Measurements from ENCODE around the gene EXOC6B.

The EXOC6B gene

DNA sequence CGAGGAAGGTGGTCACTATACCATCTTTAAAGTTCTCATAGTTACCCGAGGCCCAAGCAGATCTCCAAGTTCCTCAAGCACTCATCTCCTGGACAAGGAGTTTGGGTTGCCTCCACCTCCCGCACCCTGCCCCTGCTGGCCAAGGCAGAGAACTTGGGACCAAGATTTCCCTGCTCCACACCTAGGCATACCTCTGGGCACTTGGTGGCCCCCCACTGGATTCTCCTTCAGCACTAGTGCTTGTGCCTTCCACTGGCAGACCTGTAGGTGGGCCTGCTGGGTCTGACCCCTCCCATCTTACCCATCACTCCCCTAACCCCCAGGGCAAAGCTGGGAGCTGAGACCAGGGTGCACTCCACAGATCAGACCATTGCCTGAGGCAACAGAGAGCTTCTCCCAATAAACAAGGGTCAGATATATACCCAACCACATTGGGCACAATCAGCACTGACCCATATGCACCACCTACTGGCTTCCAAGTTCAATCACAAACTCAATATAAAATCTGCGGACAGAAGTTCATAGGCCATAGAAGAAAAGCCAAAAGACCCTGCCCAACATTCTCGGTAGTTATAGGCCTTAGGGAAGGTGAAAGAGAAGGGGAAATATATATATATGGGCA is 244.2 kb downstream of the EXOC6B start:
- Histone ChIP-seq H3K4me1 (ENCODE audit: insufficient read depth, low read length) (no peaks in the 10 kb centered on the region), H3K27me3 (ENCODE audit: insufficient read depth, low read length, poor library complexity) (no peaks in the 10 kb centered on the region), H4K20me1 (ENCODE audit: insufficient read depth, low read length) (no peaks in the 10 kb centered on the region), H2AFZ (ENCODE audit: low read depth, low read length) (no peak overlapping the region), H3K27ac (ENCODE audit: low read length) (no peak overlapping the region), H3K4me2 (ENCODE audit: insufficient read depth, low read length) (no peak overlapping the region), H3K4me3 (ENCODE audit: low read depth in 1 of 2, low read length in 2 of 2) (no peak overlapping the region), H3K9ac (ENCODE audit: low read depth, low read length) (no peak overlapping the region), H3K9me3 (ENCODE audit: insufficient read depth, low read length, severe bottlenecking) (no peaks in the 10 kb centered on the region), H3K36me3 (ENCODE audit: insufficient read depth, low read length) (no peaks in the 10 kb centered on the region), H3K79me2 (ENCODE audit: insufficient read depth, low read length) (no peaks in the 10 kb centered on the region)
- ATAC-seq (ENCODE audit: insufficient read depth, low read depth) (no peak), DNase-seq (no peak)
- no peak for TF ChIP-seq CTCF (IDR thresholded peaks at IDR 0.05; ENCODE audit: borderline replicate concordance, extremely low read depth, low read length, poor library complexity, severe bottlenecking)
- no peak for TF ChIP-seq EZH2 (IDR thresholded peaks at IDR 0.05; ENCODE audit: borderline replicate concordance, low read depth, low read length, severe bottlenecking)

DNA sequence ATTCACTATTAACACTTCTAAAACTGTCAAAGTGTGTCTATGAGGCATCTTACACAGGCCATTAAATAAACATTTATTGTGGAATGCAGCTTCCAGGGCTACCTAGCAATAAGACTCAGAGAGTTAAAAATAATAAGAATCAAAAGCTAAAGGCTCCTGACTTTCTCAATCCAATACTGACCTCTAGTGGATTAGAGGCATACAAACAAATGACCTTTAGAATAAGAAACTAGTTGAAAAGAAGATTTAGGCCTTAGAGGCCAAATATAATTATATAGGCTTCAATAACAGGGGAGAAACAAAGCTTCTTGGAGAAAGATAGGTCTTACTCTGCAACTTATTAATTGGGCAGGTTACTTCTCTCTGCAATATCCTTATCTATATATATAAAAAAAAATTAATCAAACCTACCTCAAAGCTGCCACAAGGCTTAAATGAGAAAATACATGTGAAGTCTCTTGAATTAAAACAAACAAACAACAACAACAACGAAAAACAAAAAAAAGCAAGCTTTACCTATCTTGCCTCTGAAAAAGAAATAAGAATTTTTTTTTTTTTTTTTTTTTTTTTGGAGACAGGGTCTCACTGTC is 246.1 kb downstream of the EXOC6B start:
- H3K9me3 ChIP-seq (ENCODE audit: insufficient read depth, low read length, severe bottlenecking) = no peaks in the 10 kb centered on the region
- no peaks in the 10 kb centered on the region for H3K4me1 ChIP-seq (ENCODE audit: insufficient read depth, low read length)
- H4K20me1 ChIP-seq (ENCODE audit: insufficient read depth, low read length) = no peaks in the 10 kb centered on the region
- H2AFZ ChIP-seq (ENCODE audit: low read depth, low read length) = no peak overlapping the region
- no peak overlapping the region for H3K4me3 ChIP-seq (ENCODE audit: low read depth in 1 of 2, low read length in 2 of 2)
- no peaks in the 10 kb centered on the region for H3K79me2 ChIP-seq (ENCODE audit: insufficient read depth, low read length)
- no peak overlapping the region for H3K4me2 ChIP-seq (ENCODE audit: insufficient read depth, low read length)
- H3K9ac ChIP-seq (ENCODE audit: low read depth, low read length) = no peak overlapping the region
- no peaks in the 10 kb centered on the region for H3K36me3 ChIP-seq (ENCODE audit: insufficient read depth, low read length)
- ATAC-seq (ENCODE audit: insufficient read depth, low read depth) (0 out of 3 replicates have a peak, but pooled peaks have one; percentile 40), DNase-seq (no peak)
- TF ChIP-seq CTCF (IDR thresholded peaks at IDR 0.05; ENCODE audit: borderline replicate concordance, extremely low read depth, low read length, poor library complexity, severe bottlenecking) (peak; percentile 76), EZH2 (IDR thresholded peaks at IDR 0.05; ENCODE audit: borderline replicate concordance, low read depth, low read length, severe bottlenecking) (no peak)
- H3K27ac ChIP-seq (ENCODE audit: low read length) = no peak overlapping the region
- H3K27me3 ChIP-seq (ENCODE audit: insufficient read depth, low read length, poor library complexity) = no peaks in the 10 kb centered on the region

DNA sequence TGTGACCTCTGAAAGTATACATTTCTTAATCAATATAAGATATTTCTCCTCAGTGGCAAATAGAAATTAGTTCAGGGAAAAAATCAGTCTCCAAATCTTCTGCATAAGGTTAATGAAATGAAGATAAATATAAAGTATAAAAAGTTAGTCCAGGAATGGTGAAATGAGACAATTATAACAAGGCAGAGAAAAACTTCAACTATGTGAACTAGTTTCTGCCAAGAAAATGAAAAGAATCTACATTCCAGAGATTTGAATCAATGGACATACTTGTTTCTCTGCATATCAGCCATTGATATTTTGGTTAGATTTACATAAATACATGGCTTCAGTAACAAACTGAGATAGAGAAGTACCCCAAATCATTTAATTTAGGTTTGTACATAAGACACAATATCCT is 249.0 kb downstream of the EXOC6B start:
- Histone ChIP-seq H3K4me3 (ENCODE audit: low read depth in 1 of 2, low read length in 2 of 2) (no peak overlapping the region), H3K36me3 (ENCODE audit: insufficient read depth, low read length) (no peaks in the 10 kb centered on the region), H3K9ac (ENCODE audit: low read depth, low read length) (no peak overlapping the region), H3K4me1 (ENCODE audit: insufficient read depth, low read length) (no peaks in the 10 kb centered on the region), H3K79me2 (ENCODE audit: insufficient read depth, low read length) (no peaks in the 10 kb centered on the region), H4K20me1 (ENCODE audit: insufficient read depth, low read length) (no peaks in the 10 kb centered on the region), H2AFZ (ENCODE audit: low read depth, low read length) (no peak overlapping the region), H3K27ac (ENCODE audit: low read length) (no peak overlapping the region), H3K4me2 (ENCODE audit: insufficient read depth, low read length) (no peak overlapping the region), H3K27me3 (ENCODE audit: insufficient read depth, low read length, poor library complexity) (no peaks in the 10 kb centered on the region), H3K9me3 (ENCODE audit: insufficient read depth, low read length, severe bottlenecking) (no peaks in the 10 kb centered on the region)
- DNase-seq (no peak), ATAC-seq (ENCODE audit: insufficient read depth, low read depth) (no peak)
- TF ChIP-seq EZH2 (IDR thresholded peaks at IDR 0.05; ENCODE audit: borderline replicate concordance, low read depth, low read length, severe bottlenecking) (no peak), CTCF (IDR thresholded peaks at IDR 0.05; ENCODE audit: borderline replicate concordance, extremely low read depth, low read length, poor library complexity, severe bottlenecking) (no peak)
